Kidney (tissue), 14 donors: ENCODE data around the gene KLC1. TPM values are rescaled to one million over a fixed set of nuclear protein-coding genes. Genes with fewer than 3 reads are reported as not detected.
"Not testable (repeated sequence)": the region's sequence is repeated elsewhere in the genome, so short reads cannot be mapped to it uniquely, and the experiment has no call there.

Experiments used
- DNase-seq, 5 donors: peaks; one replicate each; pipeline ENCODE4 v3.0.0-alpha.2; 2013 to 2020
- FAIRE-seq: peaks from 2 replicates; lab custom pipeline; 2012; peaks lifted over from hg19 to GRCh38; lab: Jason Lieb, UNC
- H3K27ac ChIP-seq, 2 donors: one replicate each; pipeline ENCODE4 v1.7.0; 2013; ENCODE audit warnings: low read depth in 2 of 2, low read length in 2 of 2, inconsistent platforms in 1 of 2
- H3K27me3 ChIP-seq: one replicate; pipeline ENCODE4 v1.7.1; 2013; ENCODE audit warnings: low read length, inconsistent platforms; ENCODE audit not compliant: control insufficient read depth, insufficient read depth
- H3K36me3 ChIP-seq, 3 donors: one replicate each; pipeline versions ENCODE4 v1.7.0 to v1.7.1; 2013; ENCODE audit warnings: low read length in 3 of 3, control low read depth in 1 of 3, inconsistent platforms in 1 of 3; ENCODE audit not compliant: insufficient read depth in 3 of 3, control insufficient read depth in 2 of 3
- H3K4me1 ChIP-seq, 3 donors: one replicate each; pipeline versions ENCODE4 v1.7.0 to v1.7.1; 2013; ENCODE audit warnings: low read length in 3 of 3, inconsistent platforms in 1 of 3, low read depth in 1 of 3; ENCODE audit not compliant: control insufficient read depth in 2 of 3, insufficient read depth in 2 of 3
- H3K4me3 ChIP-seq, 3 donors: one replicate each; pipeline versions ENCODE4 v1.7.0 to v1.8.1; 2013; ENCODE audit warnings: low read length in 3 of 3, control low read depth in 1 of 3, inconsistent platforms in 1 of 3
- H3K9ac ChIP-seq, 3 donors: one replicate each; pipeline versions ENCODE4 v1.7.0 to v1.7.1; 2013; ENCODE audit warnings: low read length in 3 of 3, control low read depth in 1 of 3, inconsistent platforms in 1 of 3
- H3K9me3 ChIP-seq, 3 donors: one replicate each; pipeline versions ENCODE4 v1.7.0 to v1.7.1; 2013; ENCODE audit warnings: low read length in 3 of 3, control low read depth in 1 of 3, inconsistent platforms in 1 of 3; ENCODE audit not compliant: control insufficient read depth in 2 of 3, insufficient read depth in 1 of 3
- CTCF ChIP-seq: IDR thresholded peaks from 3 replicates; pipeline ENCODE4 v1.5.1; 2012; ENCODE audit warnings: mild to moderate bottlenecking, moderate library complexity, borderline replicate concordance; ENCODE audit not compliant: insufficient read depth; ENCODE audit errors: extremely low read depth
- intact Hi-C: fragments of 100-400 bp; cut with DNase I; formaldehyde crosslinking; loops from one replicate; pipeline ENCODE4 v1.11.1; 2022
- polyA plus RNA-seq: library from polyadenylated mRNA; stranded (reverse); fragments of 350-450 nt; fragmentation: Illumina TruSeq; extraction: RNeasy Lipid Tissue Mini Kit (QIAGEN cat#74804); gene quantifications from one replicate; pipeline ENCODE4 v1.2.3, GENCODE V29; 2014; ENCODE audit warnings: low read depth, low replicate concordance; ENCODE audit not compliant: insufficient read depth
- total RNA-seq: library from RNA; stranded (reverse); fragmentation: NEBNext Ultra II Directional; extraction: Animal tissue kit (Norgen Biotek cat#: 25700); gene quantifications from one replicate; pipeline ENCODE4 v1.2.1, GENCODE V29; 2021
- donor health status: control.
- donor health status: control.
- donor health status: control.
- donor health status: control.
- donor health status: control.
- donor health status: DM: yes; HTN: yes; CAD: no.
- donor health status: Normal renal cell carcinoma (clear cell type).

KLC1 gene
- total and polyA plus RNA-seq, 2 donors from 2014 or later: 49.8 to 152 TPM

- H3K4me1 ChIP-seq: peaks cover 0 to 10% (median 0%) of the 10 kb centered on the region in 3 donors
- no peak overlapping the region for H3K27ac ChIP-seq
- no peak overlapping the region for H3K9ac ChIP-seq
- no peaks in the 10 kb centered on the region for H3K36me3 ChIP-seq
- H3K4me3 ChIP-seq: no peak overlapping the region
- intact Hi-C loops: no loop called here
- H3K9me3 ChIP-seq: no peaks in the 10 kb centered on the region
- FAIRE-seq: no peak
- TF ChIP-seq CTCF: no peak
- no peak for DNase-seq
- H3K27me3 ChIP-seq: no peaks in the 10 kb centered on the region
These were observed 24.4 kb upstream of the KLC1 start for GRCh38 chr14:103604620-103605019.

- no peak for FAIRE-seq
- Histone ChIP-seq H3K27ac (no peak overlapping the region), H3K9ac (no peak overlapping the region)
These were observed 21.9 kb upstream of the KLC1 start for GRCh38 chr14:103606963-103607668.

GRCh38 chr14:103607822-103608221, 21.2 kb upstream of the KLC1 start:
- intact Hi-C loops: no loop called here
- Histone ChIP-seq H3K9ac (no peak overlapping the region), H3K36me3 (no peaks in the 10 kb centered on the region), H3K9me3 (peaks cover 0 to 5% (median 0%) of the 10 kb centered on the region in 3 donors), H3K27me3 (no peaks in the 10 kb centered on the region), H3K27ac (no peak overlapping the region), H3K4me1 (peaks cover 0 to 10% (median 0%) of the 10 kb centered on the region in 3 donors), H3K4me3 (peak overlapping the region in 1 of 3 donors; percentile 1)
- no peak for TF ChIP-seq CTCF
- FAIRE-seq: no peak
- peak in 1 of 5 donors; percentile 25 for DNase-seq

More at GRCh38 chr14:103606963-103607668, 21.9 kb upstream of the KLC1 start:
- DNase-seq: peak; percentile 88 to 97 (median 90)
- Histone ChIP-seq H3K4me1 (peaks cover 0 to 10% (median 0%) of the 10 kb centered on the region in 3 donors), H3K27me3 (no peaks in the 10 kb centered on the region), H3K4me3 (peak overlapping the region in 1 of 3 donors; percentile 1), H3K36me3 (no peaks in the 10 kb centered on the region), H3K9me3 (peaks cover 0 to 5% (median 0%) of the 10 kb centered on the region in 3 donors)
- peak; percentile 24 for TF ChIP-seq CTCF
- intact Hi-C loops: no loop called here

- H3K4me1 ChIP-seq: peaks cover 0 to 10% (median 0%) of the 10 kb centered on the region in 3 donors
- H3K36me3 ChIP-seq, H3K9me3 ChIP-seq, DNase-seq, FAIRE-seq, H3K9ac ChIP-seq, H3K4me3 ChIP-seq, intact Hi-C loops, H3K27ac ChIP-seq, H3K27me3 ChIP-seq: not testable (repeated sequence)
These were observed 19.9 kb upstream of the KLC1 start for GRCh38 chr14:103609081-103609480.
